HepG2 (cell line): ENCODE results near the gene CNNM4. TPM values are rescaled to one million over a fixed set of nuclear protein-coding genes. Genes with fewer than 3 reads are reported as not detected.
A peak's percentile ranks its signal among the peaks of the same experiment; 100 is the strongest.

ENCODE experiments used
- ATAC-seq: fragments of 200-7000 bp; cut with Tn5 transposase; 3 replicates; pipeline ENCODE4 v1.9.1; 2020; ENCODE audit warnings: mild to moderate bottlenecking, moderate library complexity
- BruUV-seq: library from RNA; stranded (reverse); fragments of 400-500 nt; replicated peaks from 2 replicates; lab custom pipeline; 2021; lab: Mats Ljungman, UMichigan
- CTCF ChIA-PET: fragments of 300-600 bp; formaldehyde crosslinking; extraction: SDS; loops from one replicate; lab custom pipeline; 2021; ENCODE audit warnings: low total read pairs, inconsistent platforms, low intra/inter-chr PET ratio; lab: Yijun Ruan, JAX
- POLR2A ChIA-PET: fragments of 350-600 bp; sonication (Branson Sonifier 250); formaldehyde crosslinking; loops from one replicate; lab custom pipeline; 2020; ENCODE audit warnings: antibody characterized with exemption, inconsistent platforms; lab: Yijun Ruan, JAX
- DNase-seq: peaks from one replicate; pipeline ENCODE4 v3.0.0-alpha.2; 2015; ENCODE audit warnings: low spot score
- FAIRE-seq: peaks from 3 replicates; lab custom pipeline; 2011; peaks lifted over from hg19 to GRCh38; lab: Jason Lieb, UNC
- H2AFZ ChIP-seq: one replicate; pipeline ENCODE4 v1.6.1; 2011; ENCODE audit warnings: low read length, inconsistent platforms
- H3K27ac ChIP-seq: fragments of 300-600 bp; 3 replicates; pipeline ENCODE4 v1.8.0; 2011; ENCODE audit warnings: mixed run types, mild to moderate bottlenecking, mixed read lengths, low read length, inconsistent platforms; ENCODE audit not compliant: insufficient read depth; ENCODE audit errors: extremely low read length
- H3K27me3 ChIP-seq, 2 experiments: fragments of 200-600 bp in 1 of 2; 2 replicates in 1 of 2; 3 replicates in 1 of 2; pipeline versions ENCODE4 v1.6.0 to v1.8.0; 2011; ENCODE audit warnings: low read length in 2 of 2, mild to moderate bottlenecking in 2 of 2, moderate library complexity in 2 of 2, inconsistent platforms in 1 of 2; ENCODE audit not compliant: insufficient read depth in 2 of 2, control insufficient read depth in 1 of 2
- H3K36me3 ChIP-seq, 2 experiments: fragments of 200-600 bp in 1 of 2; replicated peaks in 1 of 2; 2 replicates in 1 of 2; 3 replicates in 1 of 2; pipeline versions ENCODE4 v1.5.1 to v1.8.0; 2011; ENCODE audit warnings: low read length in 2 of 2, inconsistent platforms in 1 of 2; ENCODE audit not compliant: insufficient read depth in 2 of 2, control insufficient read depth in 1 of 2
- H3K4me1 ChIP-seq: 2 replicates; pipeline ENCODE4 v1.5.1; 2012; ENCODE audit warnings: low read length, inconsistent platforms; ENCODE audit not compliant: insufficient read depth
- H3K4me2 ChIP-seq: 2 replicates; pipeline ENCODE4 v1.6.0; 2011; ENCODE audit warnings: low read depth, low read length, inconsistent platforms
- H3K4me3 ChIP-seq, 3 experiments: fragments of 200-600 bp in 1 of 3; sonication (generic), shearing (Covaris generic) in 1 of 3; replicated peaks in 1 of 3; 2 replicates each; pipeline ENCODE4 v1.5.1; 2011 to 2016; ENCODE audit warnings: low read length in 3 of 3, inconsistent platforms in 2 of 3, low read depth in 2 of 3, mild to moderate bottlenecking in 2 of 3, control low read depth in 1 of 3, mixed read lengths in 1 of 3; ENCODE audit not compliant: insufficient read depth in 1 of 3
- H3K79me2 ChIP-seq: one replicate; pipeline ENCODE4 v1.6.1; 2011; ENCODE audit warnings: low read length, inconsistent platforms; ENCODE audit not compliant: insufficient read depth
- H3K9ac ChIP-seq: 2 replicates; pipeline ENCODE4 v1.6.0; 2011; ENCODE audit warnings: mild to moderate bottlenecking, low read depth, low read length, inconsistent platforms; ENCODE audit not compliant: insufficient read depth
- H3K9me3 ChIP-seq: 2 replicates; pipeline ENCODE4 v1.5.1; 2012; ENCODE audit warnings: mild to moderate bottlenecking, low read length
- H4K20me1 ChIP-seq: 2 replicates; pipeline ENCODE4 v1.6.0; 2011; ENCODE audit warnings: inconsistent platforms, mild to moderate bottlenecking, low read length, moderate library complexity; ENCODE audit not compliant: insufficient read depth
- FOXO4 ChIP-seq: sonication (generic); formaldehyde crosslinking; conservative IDR thresholded peaks from 2 replicates; pipeline ENCODE4 v1.8.1; 2023; ENCODE audit warnings: missing genetic modification reagents
- NONO ChIP-seq, 2 experiments: fragments of 450-650 bp in 1 of 2; sonication (generic) in 1 of 2; formaldehyde crosslinking in 1 of 2; IDR thresholded peaks in 1 of 2; conservative IDR thresholded peaks in 1 of 2; 2 replicates each; pipeline versions ENCODE4 v1.6.1 to v1.8.0; 2017 to 2022; ENCODE audit warnings: mild to moderate bottlenecking in 1 of 2, missing genetic modification reagents in 1 of 2, moderate library complexity in 1 of 2
- PLSCR1 ChIP-seq: sonication (generic); formaldehyde crosslinking; IDR thresholded peaks from 2 replicates; pipeline ENCODE4 v1.5.0; 2020; ENCODE audit warnings: missing genetic modification reagents, mild to moderate bottlenecking, borderline replicate concordance
- PRMT3 ChIP-seq: sonication (generic); formaldehyde crosslinking; IDR thresholded peaks from 2 replicates; pipeline ENCODE4 v1.8.1; 2022; ENCODE audit warnings: low read depth, mild to moderate bottlenecking, moderate library complexity, missing genetic modification reagents, borderline replicate concordance
- YY1 ChIP-seq: IDR thresholded peaks from 2 replicates; pipeline ENCODE4 v1.6.1; 2011; ENCODE audit warnings: low read length, low read depth, moderate library complexity, mild to moderate bottlenecking; ENCODE audit not compliant: insufficient read depth, insufficient replicate concordance
- ZBTB1 ChIP-seq: sonication (generic); formaldehyde crosslinking; IDR thresholded peaks from 2 replicates; pipeline ENCODE4 v1.4.0; 2020; ENCODE audit warnings: missing genetic modification reagents, borderline replicate concordance
- ZBTB4 ChIP-seq: sonication (generic); formaldehyde crosslinking; IDR thresholded peaks from 2 replicates; pipeline ENCODE4 v1.4.0; 2020; ENCODE audit warnings: missing genetic modification reagents, mild to moderate bottlenecking, borderline replicate concordance
- ZMAT3 ChIP-seq: sonication (generic); formaldehyde crosslinking; conservative IDR thresholded peaks from 2 replicates; pipeline ENCODE4 v1.7.0; 2021; ENCODE audit warnings: missing genetic modification reagents
- ZNF124 ChIP-seq: sonication (generic); formaldehyde crosslinking; IDR thresholded peaks from 2 replicates; pipeline ENCODE4 v1.4.0; 2020; ENCODE audit warnings: missing genetic modification reagents
- ZNF33A ChIP-seq: sonication (generic); formaldehyde crosslinking; IDR thresholded peaks from 2 replicates; pipeline ENCODE4 v1.5.1; 2020; ENCODE audit warnings: missing genetic modification reagents, mild to moderate bottlenecking, moderate library complexity, borderline replicate concordance
- ZNF382 ChIP-seq: sonication (generic); formaldehyde crosslinking; IDR thresholded peaks from 2 replicates; pipeline ENCODE4 v1.5.0; 2020; ENCODE audit warnings: missing genetic modification reagents, mild to moderate bottlenecking, borderline replicate concordance
- ZNF543 ChIP-seq: sonication (generic); formaldehyde crosslinking; IDR thresholded peaks from 2 replicates; pipeline ENCODE4 v1.4.0; 2020; ENCODE audit warnings: mild to moderate bottlenecking, missing genetic modification reagents
- WGBS: methylation state at CpG from one replicate; pipeline ENCODE4 v1.1.6; 2017; ENCODE audit warnings: low lambda C conversion rate; 5-methylcytosine and 5-hydroxymethylcytosine counted together
- in situ Hi-C: cut with HindIII; loops from 2 replicates; pipeline ENCODE4 v1.10.0; 2017; ENCODE audit warnings: low pct_unique_long_range_greater_than_20kb; ENCODE audit not compliant: extremely low pct_ligation_motif_present
- intact Hi-C: fragments of 100-400 bp; cut with micrococcal nuclease; formaldehyde crosslinking; loops from one replicate; pipeline ENCODE4 v1.10.0; 2022; ENCODE audit not compliant: unreplicated experiment
- polyA plus RNA-seq, 8 experiments: library from polyadenylated mRNA; depleted of rRNA in 3 of 8; stranded (reverse) in 7 of 8; unstranded in 1 of 8; fragments of >200 nt; fragmentation: Illumina TruSeq in 4 of 8; extraction: Trizol in 4 of 8; gene quantifications; 2 replicates each; pipeline versions ENCODE4 v1.2.1 to v1.2.3, GENCODE V29; 2011 to 2016; ENCODE audit warnings: low read depth in 4 of 8, missing spikeins in 1 of 8, mixed read lengths in 1 of 8; ENCODE audit not compliant: insufficient read depth in 1 of 8
- total RNA-seq, 5 experiments: library from RNA; depleted of rRNA; stranded (reverse); fragments of >200 nt; fragmentation: Illumina TruSeq; extraction: Trizol; gene quantifications; 2 replicates each; pipeline ENCODE4 v1.2.3, GENCODE V29; 2016; ENCODE audit warnings: low read depth in 1 of 5
- TF ChIP-seq, protein P1 (sequence below): sonication (generic); formaldehyde crosslinking; IDR thresholded peaks from 2 replicates; pipeline ENCODE4 v1.4.0; 2020; ENCODE audit warnings: missing genetic modification reagents, borderline replicate concordance

CNNM4 gene
- total and polyA plus RNA-seq, 2 of the 13 experiments (the other 11 are each of a cell fraction or from before 2014, with no cell fraction given): 5.9 to 8.4 TPM

GRCh38 chr2:96801005-96801785 lies 40.5 kb downstream of the CNNM4 start:
- Histone ChIP-seq H3K9ac (no peak overlapping the region), H4K20me1 (no peaks in the 10 kb centered on the region), H3K27me3 (no peaks in the 10 kb centered on the region), H3K4me3 (peak overlapping the region in 1 of 3 experiments; percentile 11; a peak in 1 of 6 replicates), H2AFZ (no peak overlapping the region), H3K9me3 (no peaks in the 10 kb centered on the region), H3K79me2 (no peaks in the 10 kb centered on the region), H3K4me1 (peaks cover 25% of the 10 kb centered on the region), H3K4me2 (peak overlapping the region; percentile 8; the same call in 1 of the 2 replicates), H3K36me3 (peaks cover 5 to 11% of the 10 kb centered on the region in 2 experiments; a peak in 3 of 5 replicates), H3K27ac (no peak overlapping the region)
- intact Hi-C loops (loop anchor here (2.0 kb wide), 1 partner anchor 250 kb away; no protein-coding TSS in a partner anchor), in situ Hi-C loops (no loop called here)
- BruUV-seq: no TSS peak
- WGBS: 56% methylated on average over 15 of the region's 15 CpGs
- DNase-seq (peak; percentile 71), ATAC-seq (peak; percentile 95), FAIRE-seq (peak; percentile 93)
- ChIA-PET CTCF (interaction anchor here (0.6 to 1.6 kb wide), 4 partner anchors 38 to 251 kb away, joined by 3 to 8 read pairs (median 3); no protein-coding TSS in a partner anchor), POLR2A (interaction anchor here (0.5 to 2.1 kb wide), 4 partner anchors 12 to 18 kb away, joined by 3 to 7 read pairs (median 4); partner anchors contain the start of gene CNNM3)
- TF ChIP-seq PRMT3 (CRISPR knock-in tag) (no peak), ZNF543 (CRISPR knock-in tag) (no peak), ZNF382 (no peak), ZMAT3 (CRISPR knock-in tag) (no peak), ZBTB1 (CRISPR knock-in tag) (no peak), FOXO4 (no peak), YY1 (no peak), ZNF124 (CRISPR knock-in tag) (no peak), PLSCR1 (no peak), NONO (IDR thresholded peaks at IDR 0.05) (no peak), NONO (CRISPR knock-in tag; conservative IDR thresholded peaks at IDR 0.05) (peak; percentile 82), ZBTB4 (CRISPR knock-in tag) (peak; percentile 99), ZNF33A (CRISPR knock-in tag) (no peak)
- TF ChIP-seq, protein P1, sequence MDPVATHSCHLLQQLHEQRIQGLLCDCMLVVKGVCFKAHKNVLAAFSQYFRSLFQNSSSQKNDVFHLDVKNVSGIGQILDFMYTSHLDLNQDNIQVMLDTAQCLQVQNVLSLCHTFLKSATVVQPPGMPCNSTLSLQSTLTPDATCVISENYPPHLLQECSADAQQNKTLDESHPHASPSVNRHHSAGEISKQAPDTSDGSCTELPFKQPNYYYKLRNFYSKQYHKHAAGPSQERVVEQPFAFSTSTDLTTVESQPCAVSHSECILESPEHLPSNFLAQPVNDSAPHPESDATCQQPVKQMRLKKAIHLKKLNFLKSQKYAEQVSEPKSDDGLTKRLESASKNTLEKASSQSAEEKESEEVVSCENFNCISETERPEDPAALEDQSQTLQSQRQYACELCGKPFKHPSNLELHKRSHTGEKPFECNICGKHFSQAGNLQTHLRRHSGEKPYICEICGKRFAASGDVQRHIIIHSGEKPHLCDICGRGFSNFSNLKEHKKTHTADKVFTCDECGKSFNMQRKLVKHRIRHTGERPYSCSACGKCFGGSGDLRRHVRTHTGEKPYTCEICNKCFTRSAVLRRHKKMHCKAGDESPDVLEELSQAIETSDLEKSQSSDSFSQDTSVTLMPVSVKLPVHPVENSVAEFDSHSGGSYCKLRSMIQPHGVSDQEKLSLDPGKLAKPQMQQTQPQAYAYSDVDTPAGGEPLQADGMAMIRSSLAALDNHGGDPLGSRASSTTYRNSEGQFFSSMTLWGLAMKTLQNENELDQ (CRISPR knock-in tag): no peak
